HG02840 (cell line): ENCODE results near the gene TLDC2.

Experiments used
- ATAC-seq: cut with Tn5 transposase; IDR thresholded peaks from one replicate; pipeline ENCODE4 v1.9.1; 2021; ENCODE audit warnings: mild to moderate bottlenecking, moderate library complexity, moderate number of reproducible peaks; ENCODE audit not compliant: unreplicated experiment, low FRiP score

Gene TLDC2

DNA sequence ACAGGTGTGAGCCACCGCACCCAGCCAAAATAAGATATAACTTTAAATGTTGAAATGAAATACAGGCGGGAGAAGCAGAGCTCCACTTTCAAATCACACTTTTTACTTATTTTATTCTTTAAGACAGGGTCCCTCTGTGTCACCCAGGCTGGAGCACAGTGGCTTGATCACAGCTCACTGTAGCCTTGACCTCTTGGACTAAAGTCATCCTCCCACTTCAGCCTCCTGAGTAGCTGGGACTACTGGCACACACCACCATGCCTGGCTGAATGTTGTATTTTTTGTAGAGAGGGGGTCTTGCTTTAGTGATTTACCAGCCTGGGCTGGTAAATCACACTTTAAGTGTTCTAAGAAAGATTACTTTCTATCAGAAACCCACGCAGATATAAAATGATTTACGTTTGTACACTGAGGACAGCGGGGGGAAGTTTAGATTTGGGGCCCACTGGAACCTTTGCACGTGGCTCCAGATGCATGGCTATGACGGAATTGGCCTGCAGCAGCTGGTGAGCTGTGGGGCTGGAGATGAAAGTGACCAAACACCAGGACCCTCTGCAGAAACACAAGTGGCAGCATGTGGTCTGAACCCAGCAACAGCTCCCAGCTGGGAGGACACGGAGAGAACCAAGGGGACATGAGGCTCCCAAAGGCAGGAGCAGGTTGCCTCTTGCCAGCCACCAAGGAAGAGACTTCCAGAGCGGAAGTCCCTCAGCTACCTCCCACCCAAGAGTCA lies 26.4 kb upstream of the TLDC2 start:
- no peak for ATAC-seq

- no peak for ATAC-seq
Measured at GRCh38 chr20:36850759-36851158, 25.2 kb upstream of the TLDC2 start.

GRCh38 chr20:36851490-36851889 lies 24.4 kb upstream of the TLDC2 start:
- no peak for ATAC-seq

GRCh38 chr20:36852187-36852586 lies 23.8 kb upstream of the TLDC2 start:
- ATAC-seq = no peak

DNA sequence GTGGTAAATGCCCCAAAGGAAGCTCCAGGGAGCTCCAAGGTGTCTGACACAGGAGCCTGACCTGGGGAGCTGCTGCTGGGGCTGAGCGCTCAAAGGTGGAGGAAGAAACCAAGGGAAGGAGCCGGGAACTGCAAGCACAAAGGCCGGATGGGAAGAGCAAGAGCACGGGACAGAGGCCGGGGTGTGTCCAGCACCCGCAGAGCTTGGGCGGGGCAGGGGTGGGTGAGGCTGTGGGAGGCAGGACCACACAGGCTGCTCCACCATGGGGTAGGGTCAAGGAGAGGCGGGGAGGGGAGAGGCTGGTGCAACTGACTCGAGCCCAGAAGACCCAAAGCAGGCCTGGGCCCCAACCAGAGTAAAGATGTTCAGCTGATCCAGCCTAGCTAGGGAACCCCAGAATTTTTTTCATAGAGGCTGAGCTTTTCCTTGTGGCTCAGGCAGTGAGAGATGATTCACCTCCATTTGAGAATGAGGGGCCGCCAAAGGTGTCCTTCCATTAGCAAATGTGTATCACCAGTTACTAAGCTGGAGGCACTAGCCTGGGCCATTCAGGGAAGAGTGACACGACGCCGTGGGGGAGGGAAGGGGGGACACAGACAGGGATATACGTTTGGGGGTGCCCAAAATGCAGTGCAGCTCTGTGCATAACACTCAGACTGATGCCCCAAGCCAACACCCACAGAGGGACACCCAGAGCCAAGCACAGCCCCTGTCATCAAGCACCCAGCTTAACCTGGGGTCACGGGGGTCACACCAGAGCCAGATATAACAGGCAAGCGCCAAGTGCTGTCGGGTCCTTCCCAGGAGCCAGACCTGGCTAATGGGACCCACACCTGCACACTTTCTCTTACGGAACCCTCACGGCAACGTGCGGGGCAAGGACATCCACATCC lies 21.3 kb upstream of the TLDC2 start:
- ATAC-seq = no peak

- ATAC-seq = no peak
Measured at GRCh38 chr20:36855241-36855657, 20.7 kb upstream of the TLDC2 start.

- no peak for ATAC-seq
Measured at GRCh38 chr20:36856195-36856594, 19.7 kb upstream of the TLDC2 start.

- ATAC-seq = no peak
Measured at GRCh38 chr20:36856691-36857635, 19.0 kb upstream of the TLDC2 start.

DNA sequence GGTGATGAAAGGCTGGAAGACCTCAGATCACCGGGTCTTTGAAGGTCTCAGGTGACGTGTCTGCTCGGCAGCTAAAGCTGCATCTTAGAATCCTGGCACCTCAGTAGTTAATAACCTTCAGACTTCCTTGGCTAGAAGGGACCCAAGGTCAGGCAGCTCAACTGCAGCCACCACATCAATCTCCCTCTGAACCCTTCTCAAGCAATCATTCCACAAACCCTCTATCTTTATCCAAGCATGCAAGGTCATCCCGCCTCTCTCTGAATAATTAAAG lies 16.7 kb upstream of the TLDC2 start:
- no peak for ATAC-seq

DNA sequence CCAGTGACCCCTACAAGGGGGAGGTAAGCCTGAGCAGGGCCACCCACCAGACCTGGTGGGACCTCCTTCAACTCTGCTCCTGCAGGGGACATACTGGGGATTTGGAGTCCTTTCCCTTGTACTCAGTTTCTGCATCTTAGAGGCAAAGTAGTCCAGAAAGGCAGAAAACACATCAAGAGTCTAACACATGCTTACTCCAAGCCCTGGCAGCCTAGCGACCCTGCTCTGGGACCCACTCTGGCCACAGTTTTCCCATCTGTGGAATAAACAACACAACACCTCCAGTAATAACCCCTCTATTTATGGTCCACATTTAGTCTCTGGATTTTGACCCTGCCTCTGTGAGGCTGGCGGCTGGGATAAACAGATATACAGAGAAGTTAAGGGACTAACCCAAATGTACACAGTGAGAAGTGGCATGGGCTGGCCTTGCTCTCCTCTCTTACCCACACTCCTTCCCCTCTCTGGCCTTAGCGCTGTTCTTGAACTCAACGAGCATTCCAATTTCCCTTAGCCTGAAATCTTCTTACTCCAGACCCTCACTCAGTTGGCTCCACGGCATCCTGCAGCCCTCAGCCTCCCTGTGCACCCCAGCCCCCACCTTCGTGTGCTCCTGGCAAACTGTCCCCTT lies 16.1 kb upstream of the TLDC2 start:
- ATAC-seq = no peak

GRCh38 chr20:36860339-36860738 lies 15.6 kb upstream of the TLDC2 start:
- ATAC-seq = no peak

DNA sequence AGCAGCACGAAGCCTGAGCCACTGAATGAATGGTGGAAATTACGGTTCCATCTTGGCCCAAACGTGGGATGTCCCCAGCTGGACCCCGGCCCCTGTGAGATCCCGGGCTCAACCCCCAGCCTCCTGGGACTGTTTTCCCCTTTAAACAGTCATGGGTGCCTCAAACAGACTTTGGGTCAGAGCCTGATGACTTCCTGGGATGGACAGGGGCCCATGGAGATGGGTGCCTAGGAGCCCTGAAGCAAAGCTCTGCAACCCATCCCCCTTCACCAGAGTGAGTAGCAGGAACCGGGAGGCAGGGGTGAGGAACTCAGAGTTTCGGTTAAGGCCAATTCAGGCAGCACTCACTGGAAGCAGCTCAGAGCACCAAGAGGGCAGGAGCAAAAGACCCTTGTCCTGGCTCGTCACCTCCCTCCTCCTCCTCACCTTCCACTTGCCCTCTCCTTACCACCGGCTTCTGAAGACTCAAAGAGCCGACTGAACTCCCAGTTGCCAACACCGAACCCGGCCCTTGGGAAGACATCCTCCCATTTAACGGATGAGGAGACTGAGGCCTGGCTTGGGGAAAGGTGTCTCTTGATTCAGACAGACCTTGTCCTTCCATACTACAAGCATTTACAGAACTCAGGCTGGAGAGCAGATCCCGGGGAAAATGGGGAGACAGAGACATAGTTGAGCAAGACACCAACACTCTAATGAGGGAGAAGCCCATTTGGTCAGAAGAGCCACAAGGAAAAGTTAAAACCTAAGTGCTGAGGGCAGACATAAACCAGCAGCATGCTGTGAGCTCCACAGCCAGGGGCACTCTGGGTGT lies 14.9 kb upstream of the TLDC2 start:
- no peak for ATAC-seq

DNA sequence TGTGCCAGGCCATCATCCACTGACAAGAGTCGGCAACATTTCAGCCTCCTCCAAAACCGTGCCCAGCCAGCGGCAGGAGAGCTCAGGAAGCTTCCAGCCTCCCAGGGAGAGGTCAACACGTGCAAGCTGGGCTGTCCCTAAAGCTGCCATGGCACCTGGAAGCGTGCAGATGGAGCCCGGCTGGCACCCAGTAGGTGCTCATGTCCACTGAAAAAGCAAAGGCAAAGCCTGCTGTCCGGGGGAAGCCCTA lies 14.4 kb upstream of the TLDC2 start:
- ATAC-seq = no peak

DNA sequence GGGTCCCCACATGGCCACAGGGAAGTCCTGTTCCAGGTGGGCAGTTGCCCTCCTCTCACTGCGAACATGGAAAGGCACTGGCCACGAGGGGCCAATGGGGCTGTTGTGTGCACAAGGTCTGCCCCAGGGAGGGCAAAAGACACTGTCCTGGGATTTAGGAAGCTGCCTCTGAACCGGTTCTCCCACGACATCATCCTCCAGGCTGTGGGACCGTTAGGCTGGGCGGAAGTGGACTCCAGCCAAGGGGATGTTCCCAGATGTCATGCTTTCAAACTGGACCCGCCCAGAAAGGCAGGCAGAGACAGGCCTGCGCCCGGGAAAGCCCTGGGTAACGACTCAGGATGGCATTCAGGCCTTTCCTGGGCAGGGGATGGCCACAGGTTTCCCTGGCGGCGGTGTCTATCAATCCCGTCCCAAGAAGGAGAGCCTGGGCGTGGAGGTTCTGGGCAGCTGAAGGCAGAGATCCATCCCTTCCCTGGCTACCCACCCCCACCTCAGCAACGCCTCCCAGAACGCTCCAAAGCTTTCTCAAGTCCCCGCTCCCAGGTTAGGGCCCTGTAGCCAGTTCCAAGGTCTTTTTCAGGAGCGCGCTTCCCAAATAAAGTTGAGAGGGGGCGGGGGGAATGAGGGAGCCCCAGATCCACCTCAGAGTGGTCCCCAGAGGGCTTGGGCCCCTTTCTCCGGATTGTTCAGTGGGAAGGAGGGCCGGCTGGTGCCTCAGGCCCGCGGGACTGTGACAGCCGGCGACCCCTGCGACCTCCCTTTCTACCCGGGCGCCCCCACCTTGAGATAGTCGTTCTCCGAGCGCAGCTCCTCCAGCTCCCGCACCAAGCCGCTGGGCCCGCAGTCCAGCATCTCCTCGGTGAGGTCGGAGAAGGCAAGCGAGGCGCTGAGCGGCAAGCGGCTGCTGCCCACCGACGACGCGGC lies 13.8 kb upstream of the TLDC2 start:
- ATAC-seq = no peak

GRCh38 chr20:36862857-36863668 lies 12.9 kb upstream of the TLDC2 start:
- ATAC-seq = peak; percentile 13

GRCh38 chr20:36865076-36865860 lies 10.7 kb upstream of the TLDC2 start:
- ATAC-seq = no peak

- ATAC-seq = no peak
Measured at GRCh38 chr20:36865861-36866149, 10.1 kb upstream of the TLDC2 start.

GRCh38 chr20:36866164-36866563 lies 9.8 kb upstream of the TLDC2 start:
- no peak for ATAC-seq
